OCI-LY7 (cell line): ENCODE data around the gene RFPL4A. TPM values are rescaled to one million over a fixed set of nuclear protein-coding genes. Genes with fewer than 3 reads are reported as not detected.

ENCODE experiments used
- BruUV-seq: library from RNA; stranded (reverse); fragments of 400-500 nt; replicated peaks from 2 replicates; lab custom pipeline; 2021; lab: Mats Ljungman, UMichigan
- CTCF ChIA-PET: fragments of 300-600 bp; sonication (Branson Sonifier 250); formaldehyde crosslinking; loops from one replicate; lab custom pipeline; 2022; ENCODE audit warnings: antibody characterized with exemption; ENCODE audit not compliant: unreplicated experiment; lab: Charles Lee
- POLR2A ChIA-PET: fragments of 300-600 bp; sonication (Branson Sonifier 250); formaldehyde crosslinking; loops from one replicate; lab custom pipeline; 2022; ENCODE audit warnings: antibody characterized with exemption; lab: Charles Lee
- DNase-seq: peaks from one replicate; pipeline ENCODE4 v3.0.0-alpha.2; 2015; ENCODE audit warnings: low spot score
- H2AFZ ChIP-seq: fragments of 200-600 bp; sonication (generic), shearing (Covaris generic); 2 replicates; pipeline ENCODE4 v1.6.1; 2014; ENCODE audit warnings: mild to moderate bottlenecking, antibody characterized with exemption, low read length, moderate library complexity
- H3K27ac ChIP-seq: fragments of 200-600 bp; sonication (generic); 2 replicates; pipeline ENCODE4 v1.5.1; 2014; ENCODE audit warnings: mixed run types, low read depth, mild to moderate bottlenecking, moderate library complexity, low read length, inconsistent platforms; ENCODE audit not compliant: poor library complexity, severe bottlenecking
- H3K36me3 ChIP-seq: fragments of 200-600 bp; sonication (generic); 2 replicates; pipeline ENCODE4 v1.6.1; 2014; ENCODE audit warnings: mild to moderate bottlenecking, antibody characterized with exemption, low read length, moderate library complexity, mixed read lengths; ENCODE audit not compliant: insufficient read depth
- H3K4me1 ChIP-seq: fragments of 200-600 bp; sonication (generic); 2 replicates; pipeline ENCODE4 v1.5.1; 2014; ENCODE audit warnings: mild to moderate bottlenecking, low read length; ENCODE audit not compliant: insufficient read depth, poor library complexity, severe bottlenecking
- H3K4me2 ChIP-seq: fragments of 200-600 bp; sonication (generic); 2 replicates; pipeline ENCODE4 v1.6.1; 2014; ENCODE audit warnings: mild to moderate bottlenecking, low read length
- H3K4me3 ChIP-seq: fragments of 200-600 bp; sonication (generic); 2 replicates; pipeline ENCODE4 v1.5.1; 2014; ENCODE audit warnings: mild to moderate bottlenecking, low read depth, low read length; ENCODE audit not compliant: poor library complexity, severe bottlenecking
- H3K79me2 ChIP-seq: fragments of 200-600 bp; sonication (generic); 2 replicates; pipeline ENCODE4 v1.6.1; 2016; ENCODE audit warnings: low read depth, mild to moderate bottlenecking, low read length, moderate library complexity, mixed read lengths; ENCODE audit not compliant: insufficient read depth
- H3K9me2 ChIP-seq: fragments of 200-600 bp; sonication (generic); 2 replicates; pipeline ENCODE4 v1.6.1; 2016; ENCODE audit warnings: mild to moderate bottlenecking, low read length, mixed read lengths; ENCODE audit not compliant: insufficient read depth
- H3K9me3 ChIP-seq: fragments of 200-600 bp; sonication (generic); 2 replicates; pipeline ENCODE4 v1.6.1; 2014; ENCODE audit warnings: mild to moderate bottlenecking, mixed run types, low read length, mixed read lengths
- H4K20me1 ChIP-seq: fragments of 200-600 bp; sonication (generic); 2 replicates; pipeline ENCODE4 v1.6.1; 2014; ENCODE audit warnings: mild to moderate bottlenecking, antibody characterized with exemption, low read length, moderate library complexity, mixed read lengths; ENCODE audit not compliant: insufficient read depth
- CTCF ChIP-seq: fragments of 200-600 bp; sonication (generic); conservative IDR thresholded peaks from 2 replicates; pipeline ENCODE4 v1.5.1; 2014; ENCODE audit warnings: mild to moderate bottlenecking, antibody characterized with exemption, low read length, moderate library complexity, mixed read lengths
- EZH2phosphoT487 ChIP-seq: fragments of 200-600 bp; sonication (generic); IDR thresholded peaks from 2 replicates; pipeline ENCODE4 v1.6.1; 2018; ENCODE audit warnings: low read depth, borderline replicate concordance, mild to moderate bottlenecking, mixed run types, antibody characterized with exemption, low read length, moderate library complexity, mixed read lengths
- intact Hi-C: fragments of 100-400 bp; cut with micrococcal nuclease; formaldehyde crosslinking; loops from one replicate; pipeline ENCODE4 v1.10.0; 2022; ENCODE audit not compliant: unreplicated experiment
- total RNA-seq, 2 experiments: library from RNA; depleted of rRNA in 1 of 2; stranded (reverse); fragments of >200 nt in 1 of 2; shearing (Covaris generic) in 1 of 2; gene quantifications; 2 replicates each; pipeline ENCODE4 v1.2.3, GENCODE V29; 2014 to 2022

RFPL4A gene
- total RNA-seq, 2 experiments from 2014 or later = not detected

DNA sequence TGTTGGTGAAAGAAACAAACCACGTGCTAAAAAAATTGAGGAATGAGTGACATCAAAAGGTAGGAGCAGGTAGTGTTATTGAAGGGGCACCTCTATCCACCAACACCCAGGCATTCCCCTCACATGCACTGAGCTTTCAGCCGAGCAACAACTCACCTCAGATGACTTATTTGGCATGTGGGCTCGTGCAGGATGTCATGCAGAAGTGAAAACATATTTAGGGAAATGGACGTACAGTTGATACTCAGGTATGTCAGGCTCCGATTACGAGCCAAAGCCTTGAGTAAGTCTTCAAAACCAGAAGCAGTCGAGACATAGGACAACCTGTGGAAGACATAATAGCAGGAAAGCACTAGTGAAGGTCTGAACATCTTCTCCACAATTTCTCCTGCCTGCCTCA lies 42.5 kb downstream of the RFPL4A start:
- Histone ChIP-seq H4K20me1 (peaks cover 4% of the 10 kb centered on the region; the same call in 1 of the 2 replicates), H3K4me3 (peak overlapping the region; percentile 38), H3K9me2 (no peaks in the 10 kb centered on the region), H3K4me1 (peaks cover 22% of the 10 kb centered on the region), H3K79me2 (peaks cover 90% of the 10 kb centered on the region), H3K4me2 (peak overlapping the region; percentile 66), H3K9me3 (peaks cover 5% of the 10 kb centered on the region; the same call in 1 of the 2 replicates), H2AFZ (no peak overlapping the region), H3K27ac (peak overlapping the region; percentile 53), H3K36me3 (peaks cover 99% of the 10 kb centered on the region)
- ChIA-PET POLR2A (no interaction called here), CTCF (no interaction called here)
- intact Hi-C loops = loop anchor here (10.0 kb wide), 1 partner anchor 143 kb away; the partner anchor contains the start of gene NLRP8
- no TSS peak for BruUV-seq
- DNase-seq = peak; percentile 57
- TF ChIP-seq EZH2phosphoT487 (no peak), CTCF (no peak)

GRCh38 chr19:55802281-55802680 lies 43.4 kb downstream of the RFPL4A start:
- DNase-seq = no peak
- H3K27ac ChIP-seq = peak overlapping the region; percentile 53
- H4K20me1 ChIP-seq = peaks cover 4% of the 10 kb centered on the region; the same call in 1 of the 2 replicates
- POLR2A ChIA-PET = no interaction called here
- H3K9me3 ChIP-seq = peaks cover 5% of the 10 kb centered on the region; the same call in 1 of the 2 replicates
- peaks cover 31% of the 10 kb centered on the region for H3K4me1 ChIP-seq
- no peak overlapping the region for H2AFZ ChIP-seq
- H3K9me2 ChIP-seq = no peaks in the 10 kb centered on the region
- CTCF ChIA-PET = no interaction called here
- TF ChIP-seq CTCF (no peak), EZH2phosphoT487 (no peak)
- H3K4me2 ChIP-seq = peak overlapping the region; percentile 66
- peak overlapping the region; percentile 38 for H3K4me3 ChIP-seq
- peaks cover 99% of the 10 kb centered on the region for H3K36me3 ChIP-seq
- H3K79me2 ChIP-seq = peaks cover 98% of the 10 kb centered on the region
- intact Hi-C loops = loop anchor here (10.0 kb wide), 1 partner anchor 143 kb away; the partner anchor contains the start of gene NLRP8
- BruUV-seq = no TSS peak
